Activated CD4-positive, alpha-beta T cell treated with anti-CD3 and anti-CD28 coated beads, Interleukin-2, amount 10 ng/mL, durations not matched to agents 24 days and 14 days (primary cell): ENCODE measurements around the gene SCGB1C1. TPM values are rescaled to one million over a fixed set of nuclear protein-coding genes. Genes with fewer than 3 reads are reported as not detected.
"Not testable (repeated sequence)": the region's sequence is repeated elsewhere in the genome, so short reads cannot be mapped to it uniquely, and the experiment has no call there.

ENCODE experiments used
- DNase-seq: peaks from one replicate; pipeline ENCODE4 v3.0.0; 2022
- H3K27ac Mint-ChIP-seq: one replicate; pipeline ENCODE4 v1.8.0; 2022; ENCODE audit warnings: mild to moderate bottlenecking, mixed read lengths
- H3K27me3 Mint-ChIP-seq: one replicate; pipeline ENCODE4 v1.8.0; 2022; ENCODE audit warnings: mixed read lengths
- H3K36me3 Mint-ChIP-seq: one replicate; pipeline ENCODE4 v1.8.0; 2022; ENCODE audit warnings: low read depth, mild to moderate bottlenecking, mixed read lengths
- H3K4me1 Mint-ChIP-seq: one replicate; pipeline ENCODE4 v1.8.0; 2021; ENCODE audit warnings: mixed read lengths
- H3K4me3 Mint-ChIP-seq: one replicate; pipeline ENCODE4 v1.8.0; 2022; ENCODE audit warnings: mild to moderate bottlenecking, moderate library complexity, mixed read lengths
- H3K9me3 Mint-ChIP-seq: one replicate; pipeline ENCODE4 v1.8.0; 2021; ENCODE audit warnings: mixed read lengths
- intact Hi-C: fragments of 100-400 bp; cut with micrococcal nuclease; formaldehyde crosslinking; loops from one replicate; pipeline ENCODE4 v1.15.1; 2023
- total RNA-seq: library from RNA; stranded (reverse); gene quantifications from 2 replicates; pipeline ENCODE4 v1.2.3, GENCODE V29; 2022

SCGB1C1 gene
- total RNA-seq, 1 donor from 2014 or later: not detected

DNA sequence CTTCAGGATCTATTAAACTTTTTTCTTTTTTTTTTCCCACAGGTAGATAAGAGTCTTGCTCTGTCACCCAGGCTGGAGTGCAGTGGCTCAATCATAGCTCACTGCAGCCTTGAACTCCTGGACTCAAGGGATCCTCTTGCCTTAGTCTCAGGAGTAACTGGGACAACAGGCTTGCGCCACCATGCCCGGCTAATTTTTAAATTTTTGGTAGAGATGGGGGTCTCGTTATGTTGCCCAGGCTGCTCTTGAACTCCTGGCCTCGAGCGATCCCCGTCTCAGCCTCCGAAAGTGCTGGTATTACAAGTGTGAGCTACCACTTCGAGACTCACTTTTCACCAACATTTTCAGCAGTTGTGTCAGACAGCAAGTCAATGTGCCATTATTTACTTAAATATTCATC, 42.3 kb downstream of the SCGB1C1 start:
- no peak for DNase-seq
- no peaks in the 10 kb centered on the region for H3K9me3 Mint-ChIP-seq
- H3K27me3 Mint-ChIP-seq: no peaks in the 10 kb centered on the region
- H3K4me3 Mint-ChIP-seq: peak overlapping the region; percentile 97
- peaks cover 24% of the 10 kb centered on the region for H3K36me3 Mint-ChIP-seq
- peak overlapping the region; percentile 95 for H3K27ac Mint-ChIP-seq
- intact Hi-C loops: no loop called here
- peaks cover 33% of the 10 kb centered on the region for H3K4me1 Mint-ChIP-seq

DNA sequence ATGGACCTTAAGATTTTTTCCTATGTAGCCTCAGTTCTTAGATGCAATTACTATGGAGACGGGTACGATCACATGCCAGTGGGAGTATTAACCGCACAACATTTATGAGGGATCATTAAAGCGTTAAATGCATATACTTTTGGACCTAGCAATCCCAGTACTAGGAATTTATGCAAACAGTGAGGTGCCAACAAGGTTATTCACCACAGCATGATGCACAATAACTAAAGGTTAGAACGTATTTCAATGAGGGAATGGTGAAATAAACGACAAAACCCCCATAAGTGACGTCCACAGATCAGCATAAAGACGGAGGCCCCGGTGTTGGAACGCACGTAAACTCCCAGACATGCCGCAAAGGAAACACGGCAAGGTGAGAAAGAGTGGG, 42.7 kb downstream of the SCGB1C1 start:
- H3K4me1 Mint-ChIP-seq: peaks cover 35% of the 10 kb centered on the region
- H3K27ac Mint-ChIP-seq: peak overlapping the region; percentile 95
- no peaks in the 10 kb centered on the region for H3K27me3 Mint-ChIP-seq
- H3K36me3 Mint-ChIP-seq: peaks cover 26% of the 10 kb centered on the region
- no peak for DNase-seq
- no peaks in the 10 kb centered on the region for H3K9me3 Mint-ChIP-seq
- intact Hi-C loops: no loop called here
- peak overlapping the region; percentile 97 for H3K4me3 Mint-ChIP-seq

DNA sequence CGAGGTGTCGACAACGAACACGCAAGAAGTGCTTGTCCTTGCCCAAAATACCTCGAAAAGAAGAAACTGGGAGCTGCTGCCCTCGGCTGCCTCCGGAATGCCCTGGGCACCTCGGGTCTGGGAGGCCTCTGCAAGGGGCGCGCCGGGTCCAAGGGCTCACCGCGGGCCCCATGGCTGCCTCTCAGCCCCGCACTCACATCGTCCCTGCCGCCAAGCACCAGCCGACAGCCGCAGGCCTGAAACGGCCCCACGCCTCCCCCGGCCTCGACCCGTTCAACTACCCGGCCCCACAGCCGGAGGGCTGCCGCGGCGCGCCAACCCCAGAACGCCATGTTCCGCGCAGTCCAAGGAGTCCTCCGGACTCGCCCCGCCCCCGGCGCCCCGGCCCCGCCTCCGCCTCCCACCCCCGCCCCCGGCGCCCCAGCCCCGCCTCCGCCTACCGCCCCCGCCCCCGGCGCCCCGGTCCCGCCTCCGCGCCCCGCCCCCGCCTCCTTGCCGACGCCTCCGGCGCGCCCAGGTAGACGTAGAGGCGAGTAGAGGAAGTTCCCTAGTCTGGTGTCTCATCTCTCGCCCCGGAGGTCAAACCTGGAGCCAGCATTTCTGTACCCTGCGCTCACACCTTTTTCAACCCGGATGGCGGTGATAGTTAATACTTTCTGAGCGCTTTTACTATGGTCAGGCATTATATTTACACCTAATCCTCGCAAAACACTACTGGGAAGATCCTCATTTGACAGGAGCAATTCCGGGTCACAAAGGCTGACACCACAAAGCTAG, 43.3 kb downstream of the SCGB1C1 start, which contains the start of gene SIRT3:
Gene SIRT3 (minus strand): TSS at position 346 of the 777 bp plus-strand sequence. CDS start 14 bp downstream, at position 332.
- intact Hi-C loops: loop anchor here (1.0 to 2.0 kb wide), 5 partner anchors 15 to 270 kb away; partner anchors contain the start of genes BET1L and RIC8A
- H3K36me3 Mint-ChIP-seq: peaks cover 28% of the 10 kb centered on the region

DNA sequence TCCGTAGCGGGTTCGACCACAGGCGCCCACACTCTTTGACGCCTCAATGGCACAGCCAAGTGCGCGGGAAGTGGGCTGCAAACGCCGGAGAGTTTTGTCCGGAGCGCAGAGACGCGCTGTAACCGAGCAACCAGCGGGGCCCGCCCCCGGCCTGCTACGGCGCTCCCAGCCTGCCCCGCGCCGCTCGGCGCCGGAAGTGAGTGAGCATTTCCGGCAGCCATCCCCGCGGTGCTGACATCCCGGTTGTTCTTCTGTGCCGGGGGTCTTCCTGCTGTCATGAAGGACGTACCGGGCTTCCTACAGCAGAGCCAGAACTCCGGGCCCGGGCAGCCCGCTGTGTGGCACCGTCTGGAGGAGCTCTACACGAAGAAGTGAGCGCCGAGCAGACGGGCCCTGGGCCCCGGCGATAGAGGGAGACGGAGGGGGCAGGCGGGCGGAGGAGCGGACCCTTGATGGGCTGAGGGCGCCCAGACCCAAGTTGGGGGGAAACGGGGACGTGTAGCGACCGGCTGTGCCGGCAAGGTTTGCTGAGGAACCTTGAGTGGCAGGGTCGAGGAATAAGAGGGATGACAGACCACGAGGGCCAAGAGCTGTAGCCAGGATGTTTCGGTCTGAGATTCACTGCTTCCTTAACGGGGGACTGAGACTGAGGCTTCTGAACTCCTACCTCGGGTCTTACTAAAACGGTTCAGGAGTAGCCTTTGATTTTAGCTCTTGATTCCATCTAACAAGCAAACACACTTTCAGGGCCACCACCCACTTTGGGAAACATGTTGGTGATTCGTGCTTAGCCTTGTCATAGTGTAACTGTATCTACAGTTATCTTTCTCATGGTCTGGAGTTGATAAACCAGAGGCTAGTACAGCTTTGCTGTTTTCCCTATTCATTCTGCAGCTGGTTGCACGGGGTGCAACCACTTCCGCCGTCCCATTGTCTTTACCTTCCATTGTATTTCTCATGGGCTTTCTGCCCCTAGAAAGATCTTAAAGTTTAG, 44.2 kb downstream of the SCGB1C1 start, which contains the start of gene PSMD13:
Gene PSMD13 (plus strand): TSS at position 203 of the 994 bp plus-strand sequence. CDS start 74 bp downstream, at position 277.
- peak; percentile 97 for DNase-seq
- Mint-ChIP-seq H3K4me3 (peak within 1 kb of the TSS; percentile 97), H3K9me3 (no peaks in the 10 kb centered on the region), H3K36me3 (peaks cover 36% of the 10 kb centered on the region), H3K27ac (peak within 1 kb of the TSS; percentile 100), H3K4me1 (peaks cover 46% of the 10 kb centered on the region), H3K27me3 (no peaks in the 10 kb centered on the region)
- intact Hi-C loops: loop anchor here (1.0 to 2.0 kb wide), 5 partner anchors 14 to 269 kb away; partner anchors contain the start of genes BET1L and RIC8A

More for the DNA sequence above, 43.3 kb downstream of the SCGB1C1 start, which contains the start of gene SIRT3:
- DNase-seq: peak; percentile 94
- peak within 1 kb of the TSS; percentile 97 for H3K4me3 Mint-ChIP-seq
- H3K27ac Mint-ChIP-seq: peak within 1 kb of the TSS; percentile 100
- no peaks in the 10 kb centered on the region for H3K27me3 Mint-ChIP-seq
- no peaks in the 10 kb centered on the region for H3K9me3 Mint-ChIP-seq
- peaks cover 37% of the 10 kb centered on the region for H3K4me1 Mint-ChIP-seq

DNA sequence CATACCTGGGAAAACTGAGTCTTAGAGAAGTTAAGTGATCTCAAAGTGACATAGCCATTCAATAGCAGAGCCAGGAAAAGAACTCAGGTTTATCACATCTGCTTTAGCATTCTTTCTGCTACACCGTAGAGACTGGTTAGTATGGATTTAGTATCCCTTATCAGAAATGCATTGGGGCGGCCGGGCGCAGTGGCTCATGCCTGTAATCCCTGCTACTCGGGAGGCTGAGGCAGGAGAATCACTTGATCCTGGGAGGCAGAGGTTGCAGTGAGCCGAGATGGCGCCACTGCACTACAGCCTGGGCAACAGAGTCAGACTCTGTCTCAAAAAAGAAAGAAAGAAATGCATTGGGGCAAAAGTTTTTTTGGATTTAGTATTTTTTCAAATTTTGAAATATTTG, 45.5 kb downstream of the SCGB1C1 start:
- H3K27me3 Mint-ChIP-seq, DNase-seq, intact Hi-C loops, H3K9me3 Mint-ChIP-seq: not testable (repeated sequence)
- Mint-ChIP-seq H3K4me1 (peaks cover 51% of the 10 kb centered on the region), H3K27ac (peak overlapping the region; percentile 100), H3K36me3 (peaks cover 42% of the 10 kb centered on the region), H3K4me3 (peak overlapping the region; percentile 97)

DNA sequence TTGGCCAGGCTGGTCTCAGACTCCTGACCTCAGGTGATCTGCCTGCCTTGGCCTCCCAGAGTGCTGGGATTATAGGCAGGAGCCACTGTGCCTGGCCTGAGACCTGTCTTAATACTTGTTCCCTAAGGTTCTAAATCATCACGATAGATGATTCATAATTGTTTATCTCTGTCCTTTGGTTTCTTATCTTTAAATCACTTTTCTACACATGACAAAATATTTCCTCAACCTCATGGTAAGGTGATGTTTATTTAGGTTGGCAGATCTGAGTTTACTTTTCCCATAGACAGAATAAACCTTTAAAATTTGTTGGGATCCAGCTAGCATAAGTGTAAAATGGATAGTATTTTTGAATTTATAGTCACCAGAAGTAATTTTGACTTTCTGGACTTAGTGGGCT, 47.4 kb downstream of the SCGB1C1 start:
- intact Hi-C loops: no loop called here

DNA sequence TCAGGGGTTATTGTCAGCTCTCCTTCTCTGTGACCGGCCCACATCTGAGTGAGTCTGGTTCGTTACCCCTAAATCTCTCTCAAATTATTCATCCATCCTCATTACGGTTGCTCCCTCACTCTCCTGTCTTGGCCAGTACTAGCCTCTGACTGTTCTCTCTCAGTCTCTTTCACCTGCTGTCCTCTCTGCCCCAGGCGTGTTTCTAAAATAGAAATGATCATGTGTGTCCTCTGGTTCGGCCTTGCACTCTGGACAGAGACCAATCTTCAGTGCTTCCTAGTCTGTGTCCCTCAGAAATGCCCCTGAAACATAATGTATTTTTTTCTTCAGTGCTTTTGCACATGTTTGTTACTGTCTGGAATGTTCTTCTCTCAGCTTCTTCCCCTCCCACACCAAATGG, 48.8 kb downstream of the SCGB1C1 start:
- Mint-ChIP-seq H3K27me3 (no peaks in the 10 kb centered on the region), H3K36me3 (peaks cover 69% of the 10 kb centered on the region), H3K9me3 (no peaks in the 10 kb centered on the region), H3K27ac (peak overlapping the region; percentile 52), H3K4me1 (peaks cover 50% of the 10 kb centered on the region), H3K4me3 (no peak overlapping the region)
- intact Hi-C loops: no loop called here
- DNase-seq: no peak

More for the DNA sequence above, 47.4 kb downstream of the SCGB1C1 start:
- no peak overlapping the region for H3K4me3 Mint-ChIP-seq
- peak overlapping the region; percentile 1 for H3K27ac Mint-ChIP-seq
- H3K9me3 Mint-ChIP-seq: no peaks in the 10 kb centered on the region
- peaks cover 57% of the 10 kb centered on the region for H3K36me3 Mint-ChIP-seq
- no peak for DNase-seq
- no peaks in the 10 kb centered on the region for H3K27me3 Mint-ChIP-seq
- H3K4me1 Mint-ChIP-seq: peaks cover 54% of the 10 kb centered on the region

Other genes with a start within 250 kb of the SCGB1C1 start
- 43.6 and 46.9 TPM in 2 replicates for gene BET1L, start 14.3 kb downstream of the SCGB1C1 start, total RNA-seq
- 118 and 128 TPM in 2 replicates for gene RIC8A, start 14.6 kb downstream of the SCGB1C1 start, total RNA-seq
- gene SIRT3, start 43.3 kb downstream of the SCGB1C1 start, total RNA-seq: 16.5 and 17.6 TPM in 2 replicates
- gene PSMD13, start 43.9 kb downstream of the SCGB1C1 start, total RNA-seq: 272 and 275 TPM in 2 replicates
- gene NLRP6, start 85.3 kb downstream of the SCGB1C1 start, total RNA-seq: 3.2 and 3.5 TPM in 2 replicates
- gene PGGHG, start 96.0 kb downstream of the SCGB1C1 start, total RNA-seq: 136 and 142 TPM in 2 replicates
- not detected in 2 replicates for gene IFITM5, start 106.4 kb downstream of the SCGB1C1 start, total RNA-seq
- 659 and 674 TPM in 2 replicates for gene IFITM2, start 114.7 kb downstream of the SCGB1C1 start, total RNA-seq
- 241 and 256 TPM in 2 replicates for gene IFITM1, start 121.0 kb downstream of the SCGB1C1 start, total RNA-seq
- gene IFITM3, start 127.8 kb downstream of the SCGB1C1 start, total RNA-seq: 5.0 and 6.0 TPM in 2 replicates
- gene B4GALNT4, start 176.4 kb downstream of the SCGB1C1 start, total RNA-seq: 3.9 and 4.1 TPM in 2 replicates
- gene PKP3, start 201.1 kb downstream of the SCGB1C1 start, total RNA-seq: not detected in 2 replicates
- 40.7 and 42.7 TPM in 2 replicates for gene SIGIRR, start 221.9 kb downstream of the SCGB1C1 start, total RNA-seq
- 35.4 and 36.9 TPM in 2 replicates for gene ANO9, start 248.9 kb downstream of the SCGB1C1 start, total RNA-seq